HCT116 (cell line): ENCODE results near the gene URI1. TPM values are rescaled to one million over a fixed set of nuclear protein-coding genes. Genes with fewer than 3 reads are reported as not detected.

Experiments used
- ATAC-seq: fragments of 200-7000 bp; cut with Tn5 transposase; 2 replicates; pipeline ENCODE4 v1.9.1; 2020; ENCODE audit warnings: mild to moderate bottlenecking, moderate library complexity
- BruUV-seq: library from RNA; stranded (reverse); fragments of 400-500 nt; replicated peaks from 2 replicates; lab custom pipeline; 2021; lab: Mats Ljungman, UMichigan
- CTCF ChIA-PET: fragments of 300-600 bp; sonication (Branson Sonifier 250); formaldehyde crosslinking; loops from one replicate; lab custom pipeline; 2021; ENCODE audit warnings: antibody characterized with exemption; lab: Charles Lee
- POLR2A ChIA-PET: fragments of 300-600, 350-600 bp; sonication (Branson Sonifier 250); formaldehyde crosslinking; loops from one replicate; lab custom pipeline; 2021; ENCODE audit warnings: antibody characterized with exemption; lab: Charles Lee
- RAD21 ChIA-PET, 2 experiments: fragments of 300-600 bp; sonication (Branson Sonifier 250); formaldehyde crosslinking; loops; one replicate each; lab custom pipeline; 2023; ENCODE audit warnings: low total read pairs in 2 of 2; ENCODE audit not compliant: uncharacterized antibody in 2 of 2, unreplicated experiment in 2 of 2, low non-redundant PET in 1 of 2; lab: Charles Lee
- DNase-seq: peaks from one replicate; pipeline ENCODE4 v3.0.0-alpha.2; 2010; ENCODE audit warnings: low read depth, low spot score
- H2AFZ ChIP-seq: fragments of 200-600 bp; shearing (Covaris generic), sonication (generic); 2 replicates; pipeline ENCODE4 v1.6.1; 2017; ENCODE audit warnings: low read depth, mixed run types, mixed read lengths, antibody characterized with exemption, low read length; ENCODE audit not compliant: poor library complexity, severe bottlenecking
- H3K27ac ChIP-seq: 2 replicates; pipeline ENCODE4 v1.5.1; 2012; ENCODE audit warnings: low read depth, low read length
- H3K27me3 ChIP-seq: fragments of 200-600 bp; sonication (generic); 2 replicates; pipeline ENCODE4 v1.6.1; 2016; ENCODE audit warnings: mixed run types, low read length, mixed read lengths; ENCODE audit not compliant: insufficient read depth
- H3K36me3 ChIP-seq, 2 experiments: fragments of 200-500 bp in 1 of 2; fragments of 200-600 bp in 1 of 2; sonication (Bioruptor generic) in 1 of 2; sonication (generic) in 1 of 2; 2 replicates each; pipeline versions ENCODE4 v1.5.1 to v1.6.1; 2014 to 2016; ENCODE audit warnings: low read length in 2 of 2, inconsistent platforms in 1 of 2, mixed read lengths in 1 of 2, mixed run types in 1 of 2; ENCODE audit not compliant: insufficient read depth in 2 of 2, control insufficient read depth in 1 of 2
- H3K4me1 ChIP-seq, 2 experiments: fragments of 200-600 bp in 1 of 2; sonication (generic) in 1 of 2; 2 replicates each; pipeline versions ENCODE4 v1.5.1 to v1.6.1; 2012 to 2017; ENCODE audit warnings: low read length in 2 of 2, inconsistent platforms in 1 of 2, mild to moderate bottlenecking in 1 of 2, mixed read lengths in 1 of 2, mixed run types in 1 of 2, moderate library complexity in 1 of 2; ENCODE audit not compliant: insufficient read depth in 2 of 2, control insufficient read depth in 1 of 2
- H3K4me2 ChIP-seq: fragments of 200-600 bp; sonication (generic); 2 replicates; pipeline ENCODE4 v1.6.1; 2017; ENCODE audit warnings: mixed run types, low read length, mixed read lengths
- H3K4me3 ChIP-seq, 2 experiments: fragments of 200-600 bp in 1 of 2; sonication (generic) in 1 of 2; replicated peaks in 1 of 2; 2 replicates each; pipeline ENCODE4 v1.5.1; 2011 to 2016; ENCODE audit warnings: low read length in 2 of 2, control low read depth in 1 of 2, low read depth in 1 of 2, mild to moderate bottlenecking in 1 of 2, mixed read lengths in 1 of 2, mixed run types in 1 of 2
- H3K79me2 ChIP-seq: fragments of 200-600 bp; sonication (generic); 2 replicates; pipeline ENCODE4 v1.6.1; 2017; ENCODE audit warnings: mild to moderate bottlenecking, mixed run types, low read length, moderate library complexity, mixed read lengths; ENCODE audit not compliant: insufficient read depth
- H3K9ac ChIP-seq: fragments of 200-600 bp; sonication (generic); 2 replicates; pipeline ENCODE4 v1.6.1; 2016; ENCODE audit warnings: low read length, mixed read lengths
- H3K9me2 ChIP-seq: fragments of 200-600 bp; sonication (generic), shearing (Covaris generic); 2 replicates; pipeline ENCODE4 v1.6.1; 2017; ENCODE audit warnings: mixed run types, mild to moderate bottlenecking, moderate library complexity; ENCODE audit not compliant: insufficient read depth
- H3K9me3 ChIP-seq, 2 experiments: fragments of 200-500 bp in 1 of 2; fragments of 200-600 bp in 1 of 2; sonication (Bioruptor generic) in 1 of 2; sonication (generic) in 1 of 2; 2 replicates each; pipeline ENCODE4 v1.6.1; 2014 to 2017; ENCODE audit warnings: low read length in 2 of 2, mixed read lengths in 2 of 2, inconsistent platforms in 1 of 2, low read depth in 1 of 2, mild to moderate bottlenecking in 1 of 2, mixed run types in 1 of 2, moderate library complexity in 1 of 2; ENCODE audit not compliant: control insufficient read depth in 1 of 2, insufficient read depth in 1 of 2
- H4K20me1 ChIP-seq: fragments of 200-600 bp; sonication (generic), shearing (Covaris generic); 2 replicates; pipeline ENCODE4 v1.6.1; 2017; ENCODE audit warnings: mixed run types, mild to moderate bottlenecking, moderate library complexity; ENCODE audit not compliant: insufficient read depth
- CBX3 ChIP-seq: IDR thresholded peaks from 2 replicates; pipeline ENCODE4 v1.6.1; 2012; ENCODE audit warnings: low read depth
- CEBPB ChIP-seq: IDR thresholded peaks from 2 replicates; pipeline ENCODE4 v1.6.1; 2012; ENCODE audit warnings: low read depth
- EGR1 ChIP-seq: IDR thresholded peaks from 2 replicates; pipeline ENCODE4 v1.6.1; 2012; ENCODE audit warnings: low read depth
- EZH2phosphoT487 ChIP-seq: fragments of 200-600 bp; IDR thresholded peaks from 2 replicates; pipeline ENCODE4 v1.6.1; 2018; ENCODE audit warnings: antibody characterized with exemption, borderline replicate concordance
- POLR2A ChIP-seq: IDR thresholded peaks from 2 replicates; pipeline ENCODE4 v1.7.0; 2011; ENCODE audit warnings: borderline replicate concordance; ENCODE audit not compliant: insufficient read depth, insufficient read length; ENCODE audit errors: extremely low read depth
- POLR2AphosphoS5 ChIP-seq: IDR thresholded peaks from 2 replicates; pipeline ENCODE4 v1.6.1; 2011; ENCODE audit warnings: mild to moderate bottlenecking, low read depth, low read length, moderate library complexity
- RAD21 ChIP-seq: IDR thresholded peaks from 2 replicates; pipeline ENCODE4 v1.6.1; 2012; ENCODE audit warnings: low read depth, mild to moderate bottlenecking
- SP1 ChIP-seq: IDR thresholded peaks from 2 replicates; pipeline ENCODE4 v1.6.1; 2012; ENCODE audit warnings: low read depth
- YY1 ChIP-seq: IDR thresholded peaks from 2 replicates; pipeline ENCODE4 v1.6.1; 2011; ENCODE audit warnings: low read length, low read depth, moderate library complexity, mild to moderate bottlenecking; ENCODE audit not compliant: insufficient replicate concordance; ENCODE audit errors: extremely low read depth
- ZFX ChIP-seq: fragments of 450-650 bp; IDR thresholded peaks from 2 replicates; pipeline ENCODE4 v1.6.1; 2017
- ZNF274 ChIP-seq: fragments of 200-500 bp; sonication (Bioruptor generic); IDR thresholded peaks from 2 replicates; pipeline ENCODE4 v1.6.1; 2014; ENCODE audit warnings: mild to moderate bottlenecking, low read depth, low read length, inconsistent platforms
- intact Hi-C: fragments of 100-400 bp; cut with micrococcal nuclease; formaldehyde crosslinking; loops from 2 replicates; pipeline ENCODE4 v1.10.0; 2022
- total RNA-seq: library from RNA; stranded (reverse); gene quantifications from one replicate; pipeline ENCODE4 v1.2.1, GENCODE V29; 2021; ENCODE audit not compliant: unreplicated experiment
- TF ChIP-seq, protein P1 (sequence below): IDR thresholded peaks from 2 replicates; pipeline ENCODE4 v1.6.1; 2011; ENCODE audit warnings: mild to moderate bottlenecking, low read length, moderate library complexity; ENCODE audit not compliant: insufficient replicate concordance; ENCODE audit errors: extremely low read depth
- TF ChIP-seq, protein P2 (sequence below): IDR thresholded peaks from 2 replicates; pipeline ENCODE4 v1.6.1; 2012; ENCODE audit warnings: low read depth
- TF ChIP-seq, protein P3 (sequence below), 3 experiments: fragments of 200-600 bp in 1 of 3; sonication (generic) in 1 of 3; IDR thresholded peaks in 2 of 3; conservative IDR thresholded peaks in 1 of 3; 2 replicates each; pipeline ENCODE4 v1.5.1; 2012 to 2017; ENCODE audit warnings: low read depth in 2 of 3, low read length in 2 of 3, antibody characterized with exemption in 1 of 3, borderline replicate concordance in 1 of 3, control low read depth in 1 of 3, mild to moderate bottlenecking in 1 of 3, mixed read lengths in 1 of 3, mixed run types in 1 of 3, moderate library complexity in 1 of 3; ENCODE audit not compliant: insufficient read depth in 1 of 3

URI1 gene
- total RNA-seq, 1 experiment from 2014 or later: 51.4 TPM

DNA sequence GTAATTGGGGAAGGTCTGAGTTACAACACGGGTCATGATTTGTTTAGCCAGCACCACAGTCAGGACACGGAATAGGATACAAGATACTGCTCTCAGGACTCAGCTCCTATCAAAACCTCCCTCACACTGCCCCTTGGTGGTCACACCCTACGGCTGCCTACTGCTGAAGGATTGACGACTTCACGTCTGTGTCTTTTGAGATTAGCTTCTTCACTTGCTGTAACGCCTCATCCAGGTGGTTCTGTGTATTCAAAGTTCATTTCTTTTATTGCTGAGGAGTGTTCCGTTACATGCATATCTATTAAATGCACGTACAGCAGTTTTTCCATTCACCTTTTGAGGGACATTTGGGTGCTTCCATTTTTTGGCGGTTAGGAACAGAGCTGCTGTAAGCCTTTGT, 46.3 kb downstream of the URI1 start:
- H3K4me1 ChIP-seq: no peaks in the 10 kb centered on the region
- ChIA-PET CTCF (no interaction called here), POLR2A (no interaction called here), RAD21 (no interaction called here)
- H3K79me2 ChIP-seq: peaks cover 82% of the 10 kb centered on the region
- H3K9ac ChIP-seq: no peak overlapping the region
- ATAC-seq: no peak
- no peak overlapping the region for H3K4me3 ChIP-seq
- no TSS peak for BruUV-seq
- H3K27me3 ChIP-seq: no peaks in the 10 kb centered on the region
- intact Hi-C loops: no loop called here
- no peak overlapping the region for H3K27ac ChIP-seq
- H2AFZ ChIP-seq: no peak overlapping the region
- no peaks in the 10 kb centered on the region for H3K9me2 ChIP-seq
- H4K20me1 ChIP-seq: peaks cover 3% of the 10 kb centered on the region; the same call in 1 of the 2 replicates
- H3K4me2 ChIP-seq: no peak overlapping the region
- H3K36me3 ChIP-seq: peaks cover 0 to 15% of the 10 kb centered on the region in 2 experiments; a peak in 1 of 4 replicates
- DNase-seq: no peak
- TF ChIP-seq POLR2A (no peak), CBX3 (no peak), CEBPB (no peak), EZH2phosphoT487 (no peak), EGR1 (no peak), ZNF274 (no peak), ZFX (no peak), YY1 (no peak), POLR2AphosphoS5 (no peak), RAD21 (no peak), SP1 (no peak)
- TF ChIP-seq, protein P1, sequence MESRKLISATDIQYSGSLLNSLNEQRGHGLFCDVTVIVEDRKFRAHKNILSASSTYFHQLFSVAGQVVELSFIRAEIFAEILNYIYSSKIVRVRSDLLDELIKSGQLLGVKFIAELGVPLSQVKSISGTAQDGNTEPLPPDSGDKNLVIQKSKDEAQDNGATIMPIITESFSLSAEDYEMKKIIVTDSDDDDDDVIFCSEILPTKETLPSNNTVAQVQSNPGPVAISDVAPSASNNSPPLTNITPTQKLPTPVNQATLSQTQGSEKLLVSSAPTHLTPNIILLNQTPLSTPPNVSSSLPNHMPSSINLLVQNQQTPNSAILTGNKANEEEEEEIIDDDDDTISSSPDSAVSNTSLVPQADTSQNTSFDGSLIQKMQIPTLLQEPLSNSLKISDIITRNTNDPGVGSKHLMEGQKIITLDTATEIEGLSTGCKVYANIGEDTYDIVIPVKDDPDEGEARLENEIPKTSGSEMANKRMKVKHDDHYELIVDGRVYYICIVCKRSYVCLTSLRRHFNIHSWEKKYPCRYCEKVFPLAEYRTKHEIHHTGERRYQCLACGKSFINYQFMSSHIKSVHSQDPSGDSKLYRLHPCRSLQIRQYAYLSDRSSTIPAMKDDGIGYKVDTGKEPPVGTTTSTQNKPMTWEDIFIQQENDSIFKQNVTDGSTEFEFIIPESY: no peak
- TF ChIP-seq, protein P2, sequence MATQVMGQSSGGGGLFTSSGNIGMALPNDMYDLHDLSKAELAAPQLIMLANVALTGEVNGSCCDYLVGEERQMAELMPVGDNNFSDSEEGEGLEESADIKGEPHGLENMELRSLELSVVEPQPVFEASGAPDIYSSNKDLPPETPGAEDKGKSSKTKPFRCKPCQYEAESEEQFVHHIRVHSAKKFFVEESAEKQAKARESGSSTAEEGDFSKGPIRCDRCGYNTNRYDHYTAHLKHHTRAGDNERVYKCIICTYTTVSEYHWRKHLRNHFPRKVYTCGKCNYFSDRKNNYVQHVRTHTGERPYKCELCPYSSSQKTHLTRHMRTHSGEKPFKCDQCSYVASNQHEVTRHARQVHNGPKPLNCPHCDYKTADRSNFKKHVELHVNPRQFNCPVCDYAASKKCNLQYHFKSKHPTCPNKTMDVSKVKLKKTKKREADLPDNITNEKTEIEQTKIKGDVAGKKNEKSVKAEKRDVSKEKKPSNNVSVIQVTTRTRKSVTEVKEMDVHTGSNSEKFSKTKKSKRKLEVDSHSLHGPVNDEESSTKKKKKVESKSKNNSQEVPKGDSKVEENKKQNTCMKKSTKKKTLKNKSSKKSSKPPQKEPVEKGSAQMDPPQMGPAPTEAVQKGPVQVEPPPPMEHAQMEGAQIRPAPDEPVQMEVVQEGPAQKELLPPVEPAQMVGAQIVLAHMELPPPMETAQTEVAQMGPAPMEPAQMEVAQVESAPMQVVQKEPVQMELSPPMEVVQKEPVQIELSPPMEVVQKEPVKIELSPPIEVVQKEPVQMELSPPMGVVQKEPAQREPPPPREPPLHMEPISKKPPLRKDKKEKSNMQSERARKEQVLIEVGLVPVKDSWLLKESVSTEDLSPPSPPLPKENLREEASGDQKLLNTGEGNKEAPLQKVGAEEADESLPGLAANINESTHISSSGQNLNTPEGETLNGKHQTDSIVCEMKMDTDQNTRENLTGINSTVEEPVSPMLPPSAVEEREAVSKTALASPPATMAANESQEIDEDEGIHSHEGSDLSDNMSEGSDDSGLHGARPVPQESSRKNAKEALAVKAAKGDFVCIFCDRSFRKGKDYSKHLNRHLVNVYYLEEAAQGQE: no peak
- TF ChIP-seq, protein P3, sequence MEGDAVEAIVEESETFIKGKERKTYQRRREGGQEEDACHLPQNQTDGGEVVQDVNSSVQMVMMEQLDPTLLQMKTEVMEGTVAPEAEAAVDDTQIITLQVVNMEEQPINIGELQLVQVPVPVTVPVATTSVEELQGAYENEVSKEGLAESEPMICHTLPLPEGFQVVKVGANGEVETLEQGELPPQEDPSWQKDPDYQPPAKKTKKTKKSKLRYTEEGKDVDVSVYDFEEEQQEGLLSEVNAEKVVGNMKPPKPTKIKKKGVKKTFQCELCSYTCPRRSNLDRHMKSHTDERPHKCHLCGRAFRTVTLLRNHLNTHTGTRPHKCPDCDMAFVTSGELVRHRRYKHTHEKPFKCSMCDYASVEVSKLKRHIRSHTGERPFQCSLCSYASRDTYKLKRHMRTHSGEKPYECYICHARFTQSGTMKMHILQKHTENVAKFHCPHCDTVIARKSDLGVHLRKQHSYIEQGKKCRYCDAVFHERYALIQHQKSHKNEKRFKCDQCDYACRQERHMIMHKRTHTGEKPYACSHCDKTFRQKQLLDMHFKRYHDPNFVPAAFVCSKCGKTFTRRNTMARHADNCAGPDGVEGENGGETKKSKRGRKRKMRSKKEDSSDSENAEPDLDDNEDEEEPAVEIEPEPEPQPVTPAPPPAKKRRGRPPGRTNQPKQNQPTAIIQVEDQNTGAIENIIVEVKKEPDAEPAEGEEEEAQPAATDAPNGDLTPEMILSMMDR (IDR thresholded peaks at IDR 0.05 in 2 of 3, conservative IDR thresholded peaks at IDR 0.05 in 1 of 3; ENCODE audit: borderline replicate concordance in 1 of 3, insufficient read depth in 1 of 3, low read depth in 2 of 3, low read length in 2 of 3): no peak
- peaks cover 0 to 10% of the 10 kb centered on the region in 2 experiments; a peak in 2 of 4 replicates for H3K9me3 ChIP-seq
